Measurements from ENCODE around the gene RPS18.
A peak's percentile ranks its signal among the peaks of the same experiment; 100 is the strongest.

DNA sequence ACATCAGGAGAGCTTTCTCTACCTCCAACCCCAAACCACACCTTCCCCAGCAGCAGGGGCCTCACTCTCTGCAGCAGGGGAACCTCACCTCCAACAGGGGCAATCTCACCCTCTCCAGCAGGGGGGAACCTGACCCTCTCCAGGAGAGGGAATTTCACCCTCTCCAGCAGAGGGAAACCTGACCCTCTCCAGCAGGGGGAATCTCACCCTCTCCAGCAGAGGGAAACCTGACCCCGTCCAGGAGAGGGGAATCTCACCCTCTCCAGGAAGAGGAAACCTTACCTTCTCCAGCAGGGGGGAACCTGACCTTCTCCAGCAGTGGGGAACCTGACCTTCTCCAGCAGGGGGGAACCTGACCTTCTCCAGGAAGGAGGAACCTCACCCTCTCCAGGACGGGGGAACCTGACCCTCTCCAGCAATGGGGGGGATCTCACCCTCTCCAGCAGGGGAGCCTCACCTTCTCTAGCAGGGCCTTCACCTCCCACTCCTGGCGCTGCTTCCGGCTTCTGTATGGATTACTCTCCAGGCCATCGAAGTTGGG, 8.2 kb downstream of the RPS18 start:
- TF ChIP-seq POLR2A (IDR thresholded peaks at IDR 0.05) = no peak
- TF ChIP-seq, protein P1, sequence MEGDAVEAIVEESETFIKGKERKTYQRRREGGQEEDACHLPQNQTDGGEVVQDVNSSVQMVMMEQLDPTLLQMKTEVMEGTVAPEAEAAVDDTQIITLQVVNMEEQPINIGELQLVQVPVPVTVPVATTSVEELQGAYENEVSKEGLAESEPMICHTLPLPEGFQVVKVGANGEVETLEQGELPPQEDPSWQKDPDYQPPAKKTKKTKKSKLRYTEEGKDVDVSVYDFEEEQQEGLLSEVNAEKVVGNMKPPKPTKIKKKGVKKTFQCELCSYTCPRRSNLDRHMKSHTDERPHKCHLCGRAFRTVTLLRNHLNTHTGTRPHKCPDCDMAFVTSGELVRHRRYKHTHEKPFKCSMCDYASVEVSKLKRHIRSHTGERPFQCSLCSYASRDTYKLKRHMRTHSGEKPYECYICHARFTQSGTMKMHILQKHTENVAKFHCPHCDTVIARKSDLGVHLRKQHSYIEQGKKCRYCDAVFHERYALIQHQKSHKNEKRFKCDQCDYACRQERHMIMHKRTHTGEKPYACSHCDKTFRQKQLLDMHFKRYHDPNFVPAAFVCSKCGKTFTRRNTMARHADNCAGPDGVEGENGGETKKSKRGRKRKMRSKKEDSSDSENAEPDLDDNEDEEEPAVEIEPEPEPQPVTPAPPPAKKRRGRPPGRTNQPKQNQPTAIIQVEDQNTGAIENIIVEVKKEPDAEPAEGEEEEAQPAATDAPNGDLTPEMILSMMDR (IDR thresholded peaks at IDR 0.05) = peak in 5 of 6 experiments; percentile 22 to 45 (median 42)

Measured in adrenal gland (tissue), 5 donors.